ENCODE data around the gene PCNP.
"Not testable (repeated sequence)": the region's sequence is repeated elsewhere in the genome, so short reads cannot be mapped to it uniquely, and the experiment has no call there.

The PCNP gene

DNA sequence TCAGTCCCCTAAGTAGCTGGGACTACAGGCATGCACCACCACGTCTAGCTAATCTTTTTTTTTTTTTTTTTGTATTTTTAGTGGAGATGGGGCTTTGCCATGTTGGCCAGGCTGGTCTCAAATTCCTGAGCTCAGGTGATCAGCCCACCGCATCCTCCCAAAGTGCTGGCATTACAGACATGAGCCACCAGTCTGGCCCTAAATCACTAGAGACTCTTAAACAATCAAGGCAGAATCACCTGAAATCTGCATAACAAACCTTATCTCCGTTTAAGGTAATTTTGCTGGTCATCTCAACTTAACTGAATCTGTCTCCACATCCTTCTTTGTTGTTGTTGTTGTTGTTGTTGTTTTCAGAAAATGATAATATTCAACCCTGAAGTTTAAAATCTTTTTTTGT, 17.9 kb upstream of the PCNP start:
- no peak for DNase-seq
- intact Hi-C loops (cut with DNase I): no loop called here

- peak; percentile 85 to 98 (median 94) for DNase-seq
- intact Hi-C loops (cut with DNase I): no loop called here
Measured at GRCh38 chr3:101561630-101562328, 12.2 kb upstream of the PCNP start, which contains the start of gene TRMT10C. TRMT10C (plus strand) TSS chr3:101561868; CDS start chr3:101564782, 2,914 bp downstream.

GRCh38 chr3:101567528-101568317, 6.3 kb upstream of the PCNP start:
- intact Hi-C loops (cut with DNase I): no loop called here
- no peak for DNase-seq

GRCh38 chr3:101571028-101571895, 2.7 kb upstream of the PCNP start:
- intact Hi-C loops (cut with DNase I): loop anchor here (5.0 to 10.0 kb wide), 3 partner anchors 59 to 116 kb away; partner anchors contain the start of genes RPL24 and SENP7
- DNase-seq: no peak

DNA sequence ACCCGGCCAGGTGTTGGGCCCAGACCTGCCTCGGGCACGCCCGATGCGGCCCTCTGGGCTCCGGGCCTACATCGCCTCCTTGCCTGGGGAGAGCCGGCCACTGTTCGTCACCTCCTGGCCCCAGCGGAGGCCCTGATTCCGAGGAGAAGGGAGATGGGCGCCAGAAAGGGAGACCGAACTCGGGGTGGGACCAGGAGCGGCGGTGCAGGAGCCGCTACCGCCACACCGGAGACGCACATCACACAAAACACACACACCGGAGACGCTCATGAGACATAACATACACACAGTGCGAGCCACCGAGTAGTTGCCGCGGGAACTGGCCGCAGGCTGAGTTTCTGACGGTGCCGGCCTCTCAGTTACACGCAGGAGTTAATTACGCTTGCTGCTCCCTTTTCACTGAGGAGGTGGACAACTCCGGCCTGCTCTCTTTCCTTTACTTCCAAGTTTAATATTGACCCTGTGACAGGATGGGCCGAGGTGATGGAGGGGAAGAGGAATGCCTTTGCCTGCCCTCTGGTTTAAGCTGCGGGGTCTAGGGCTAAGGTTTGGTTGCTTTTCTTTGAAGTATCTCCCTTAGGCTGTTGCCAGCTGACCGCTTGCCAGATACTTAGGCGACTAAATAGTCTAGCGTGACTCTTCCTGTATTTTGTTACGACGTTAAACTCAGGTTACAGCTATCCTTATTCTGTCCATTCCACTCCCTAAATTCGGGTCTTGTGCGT, 570 bp downstream of the PCNP start:
- intact Hi-C loops (cut with DNase I): loop anchor here (5.0 to 10.0 kb wide), 3 partner anchors 60 to 113 kb away; partner anchors contain the start of genes RPL24 and SENP7
- DNase-seq: peak in 29 of 42 donors; percentile 7 to 65 (median 33)

- intact Hi-C loops (cut with DNase I): loop anchor here (10.0 kb wide), 1 partner anchor 58 kb away; no protein-coding TSS in a partner anchor
- DNase-seq: no peak
Measured at GRCh38 chr3:101577286-101577685, 3.3 kb downstream of the PCNP start.

GRCh38 chr3:101588616-101589015, 14.6 kb downstream of the PCNP start:
- intact Hi-C loops (cut with DNase I): no loop called here
- no peak for DNase-seq

DNA sequence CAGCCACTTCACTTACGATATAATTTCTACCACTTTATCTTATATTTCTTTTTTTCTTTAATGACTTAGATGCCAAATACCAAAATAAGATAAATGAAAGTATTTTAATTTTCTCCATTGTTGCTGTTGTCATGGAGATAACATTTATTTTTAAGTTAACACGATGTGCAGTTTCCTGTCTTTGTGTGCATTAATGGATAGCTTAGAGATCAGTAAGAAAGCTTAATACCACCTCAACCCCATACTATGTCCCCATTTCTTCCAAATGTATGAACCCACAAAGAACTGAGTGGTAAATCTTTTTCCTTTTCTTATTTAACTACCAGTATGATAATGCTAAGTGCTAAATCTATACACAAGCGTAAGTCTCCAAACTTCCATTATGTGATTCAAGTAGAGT, 17.1 kb downstream of the PCNP start:
- intact Hi-C loops (cut with DNase I): no loop called here
- no peak for DNase-seq

GRCh38 chr3:101602731-101603130, 28.8 kb downstream of the PCNP start:
- peak in 1 of 42 donors; percentile 9 for DNase-seq
- intact Hi-C loops (cut with DNase I): no loop called here

DNA sequence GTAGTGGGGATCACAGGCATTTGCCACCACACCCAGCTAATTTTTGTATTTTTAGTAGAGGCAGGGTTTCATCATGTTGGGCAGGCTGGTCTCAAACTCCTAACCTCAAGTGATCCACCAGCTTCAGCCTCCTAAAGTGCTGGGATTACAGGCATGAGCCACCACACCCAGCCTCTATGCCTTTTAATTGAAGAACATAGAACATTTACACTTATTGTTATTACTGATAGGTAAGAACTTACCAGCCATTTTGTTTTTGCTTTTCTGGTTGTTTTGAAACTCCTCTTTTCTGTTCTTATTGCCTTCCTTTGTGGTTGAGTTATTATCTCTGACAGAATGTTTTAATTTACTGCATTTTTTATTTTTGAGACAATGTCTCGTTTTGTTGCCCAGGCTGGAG, 29.2 kb downstream of the PCNP start:
- no peak for DNase-seq
- intact Hi-C loops (cut with DNase I): no loop called here

- intact Hi-C loops (cut with DNase I); DNase-seq: not testable (repeated sequence)
Measured at GRCh38 chr3:101605398-101605797, 31.4 kb downstream of the PCNP start.

GRCh38 chr3:101611023-101611422, 37.0 kb downstream of the PCNP start:
- intact Hi-C loops (cut with DNase I): no loop called here
- peak in 1 of 42 donors; percentile 3 for DNase-seq

DNA sequence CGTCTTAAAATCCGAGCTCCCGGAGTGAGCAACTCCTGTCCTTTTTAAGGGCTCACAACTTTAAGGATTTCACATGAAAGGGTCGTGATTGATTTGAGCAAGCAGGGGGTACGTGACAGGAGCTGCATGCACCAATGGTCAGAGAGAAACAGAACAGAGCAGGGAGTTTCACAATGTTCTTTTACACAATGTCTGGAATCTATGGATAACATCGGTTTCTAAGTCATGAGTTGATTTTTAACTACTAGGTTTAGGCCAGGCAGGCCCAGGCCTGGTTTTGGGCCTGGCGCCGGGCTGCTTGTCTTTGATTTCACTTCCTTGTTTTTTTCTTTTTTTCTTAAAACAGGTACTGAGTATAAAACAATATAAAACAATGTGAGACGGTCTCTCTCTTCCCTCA, 39.0 kb downstream of the PCNP start:
- DNase-seq; intact Hi-C loops (cut with DNase I): not testable (repeated sequence)

DNA sequence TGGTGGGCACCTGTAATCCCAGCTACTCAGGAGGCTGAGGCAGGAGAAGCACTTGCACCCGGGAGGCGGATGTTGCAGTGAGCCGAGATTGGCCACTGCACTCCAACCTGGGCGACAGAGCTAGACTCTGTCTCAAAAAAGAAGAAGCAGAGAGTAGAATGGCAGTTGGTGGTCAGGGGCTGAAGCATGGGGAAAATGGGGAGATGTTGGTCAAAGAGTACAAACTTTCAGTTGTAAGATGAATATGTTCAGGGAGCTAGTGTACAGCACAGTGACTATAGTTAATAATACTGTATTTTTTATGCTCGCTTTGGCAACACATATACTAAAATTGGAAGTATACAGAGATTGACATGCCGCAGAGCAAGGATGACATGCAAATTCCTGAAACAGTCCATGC, 41.5 kb downstream of the PCNP start:
- intact Hi-C loops (cut with DNase I): no loop called here
- DNase-seq: peak in 1 of 42 donors; percentile 7

GRCh38 chr3:101617478-101617877, 43.5 kb downstream of the PCNP start:
- peak in 2 of 42 donors; percentile 12 to 14 for DNase-seq
- intact Hi-C loops (cut with DNase I): no loop called here

DNA sequence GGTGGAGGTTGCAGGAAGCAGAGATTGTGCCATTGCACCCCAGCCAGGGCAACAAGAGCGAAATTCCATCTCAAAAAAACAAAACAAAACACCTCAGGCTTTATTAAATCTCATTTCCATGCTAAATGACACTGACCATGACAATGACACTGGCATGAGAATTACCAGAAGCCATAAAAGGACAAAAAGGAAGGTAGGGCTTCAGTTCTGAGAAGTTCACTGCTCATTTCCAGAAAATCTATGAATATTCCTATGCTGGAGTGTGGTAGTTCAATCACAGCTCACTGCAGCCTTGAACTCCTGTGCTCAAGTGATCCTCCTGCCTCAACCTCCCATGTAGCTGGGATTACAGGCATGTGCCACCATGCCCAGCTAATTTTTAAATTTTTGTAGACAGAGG, 44.7 kb downstream of the PCNP start:
- no peak for DNase-seq
- intact Hi-C loops (cut with DNase I): no loop called here

- DNase-seq: no peak
- intact Hi-C loops (cut with DNase I): no loop called here
Measured at GRCh38 chr3:101619734-101620133, 45.8 kb downstream of the PCNP start.

GRCh38 chr3:101623656-101624055, 49.7 kb downstream of the PCNP start:
- intact Hi-C loops (cut with DNase I): no loop called here
- DNase-seq: no peak

GRCh38 chr3:101624857-101625256, 50.9 kb downstream of the PCNP start:
- no peak for DNase-seq
- intact Hi-C loops (cut with DNase I): no loop called here

All from head of caudate nucleus (tissue), 42 donors.